Endothelial cell of umbilical vein (primary cell): ENCODE data around the gene ATXN1. TPM values are rescaled to one million over a fixed set of nuclear protein-coding genes. Genes with fewer than 3 reads are reported as not detected.

Source experiments
- BruUV-seq: library from RNA; stranded (reverse); fragments of 400-500 nt; replicated peaks from 2 replicates; lab custom pipeline; 2021; lab: Mats Ljungman, UMichigan
- CTCF ChIA-PET: fragments of 300-600, 350-600 bp; sonication (Branson Sonifier 250); formaldehyde crosslinking; loops from one replicate; lab custom pipeline; 2021; ENCODE audit warnings: antibody characterized with exemption, inconsistent platforms; lab: Charles Lee
- POLR2A ChIA-PET: fragments of 300-600, 350-600 bp; sonication (Branson Sonifier 250); formaldehyde crosslinking; loops from one replicate; lab custom pipeline; 2021; ENCODE audit warnings: antibody characterized with exemption, inconsistent platforms; lab: Charles Lee
- DNase-seq: peaks from one replicate; pipeline ENCODE4 v3.0.0-alpha.2; 2011; ENCODE audit warnings: low read depth, low spot score
- FAIRE-seq: peaks from 2 replicates; lab custom pipeline; 2011; peaks lifted over from hg19 to GRCh38; lab: Jason Lieb, UNC
- H2AFZ ChIP-seq: 2 replicates; pipeline ENCODE4 v1.6.0; 2012; ENCODE audit warnings: low read depth, low read length, control low read depth, inconsistent platforms
- H3K27ac ChIP-seq: 2 replicates; pipeline ENCODE4 v1.5.1; 2011; ENCODE audit warnings: low read depth, mild to moderate bottlenecking, control low read depth, low read length, moderate library complexity; ENCODE audit not compliant: insufficient read depth
- H3K27me3 ChIP-seq, 2 experiments: 2 replicates each; pipeline versions ENCODE4 v1.6.0 to v1.6.1; 2011; ENCODE audit warnings: low read length in 2 of 2, mixed read lengths in 1 of 2; ENCODE audit not compliant: control insufficient read depth in 2 of 2, insufficient read depth in 2 of 2
- H3K36me3 ChIP-seq, 2 experiments: 2 replicates in 1 of 2; 3 replicates in 1 of 2; pipeline ENCODE4 v1.5.1; 2011; ENCODE audit warnings: low read length in 2 of 2, mild to moderate bottlenecking in 1 of 2, moderate library complexity in 1 of 2; ENCODE audit not compliant: control insufficient read depth in 2 of 2, insufficient read depth in 2 of 2; ENCODE audit errors: extremely low read depth in 1 of 2
- H3K4me1 ChIP-seq: 3 replicates; pipeline ENCODE4 v1.5.1; 2011; ENCODE audit warnings: mild to moderate bottlenecking, low read length; ENCODE audit not compliant: control insufficient read depth, insufficient read depth; ENCODE audit errors: extremely low read depth
- H3K4me2 ChIP-seq: 2 replicates; pipeline ENCODE4 v1.6.1; 2011; ENCODE audit warnings: low read length, control low read depth, mixed read lengths; ENCODE audit not compliant: insufficient read depth
- H3K4me3 ChIP-seq, 3 experiments: fragments of 200-600 bp in 1 of 3; sonication (generic), shearing (Covaris generic) in 1 of 3; replicated peaks in 1 of 3; 2 replicates each; pipeline ENCODE4 v1.5.1; 2011 to 2016; ENCODE audit warnings: control low read depth in 3 of 3, low read length in 3 of 3, mild to moderate bottlenecking in 2 of 3, inconsistent platforms in 1 of 3, low read depth in 1 of 3, moderate library complexity in 1 of 3; ENCODE audit not compliant: insufficient read depth in 1 of 3
- H3K79me2 ChIP-seq: 2 replicates; pipeline ENCODE4 v1.6.0; 2012; ENCODE audit warnings: low read length, inconsistent platforms; ENCODE audit not compliant: control insufficient read depth, insufficient read depth
- H3K9ac ChIP-seq: replicated peaks from 2 replicates; pipeline ENCODE3; 2011; ENCODE audit warnings: low read length, control low read depth; ENCODE audit not compliant: insufficient read depth; ENCODE audit errors: extremely low read depth
- H3K9me1 ChIP-seq: replicated peaks from 3 replicates; pipeline ENCODE4 v1.6.0; 2011; ENCODE audit warnings: mild to moderate bottlenecking, low read length; ENCODE audit not compliant: control insufficient read depth, insufficient read depth; ENCODE audit errors: extremely low read depth
- H3K9me3 ChIP-seq: replicated peaks from 2 replicates; pipeline ENCODE4 v1.5.1; 2012; ENCODE audit warnings: low read length, inconsistent platforms; ENCODE audit not compliant: control insufficient read depth, insufficient read depth
- H4K20me1 ChIP-seq: replicated peaks from 2 replicates; pipeline ENCODE3; 2011; ENCODE audit warnings: mild to moderate bottlenecking, low read length; ENCODE audit not compliant: control insufficient read depth, insufficient read depth; ENCODE audit errors: extremely low read depth
- CTCF ChIP-seq, 2 donors: IDR thresholded peaks; 1 replicate in 1 of 2; 2 replicates in 1 of 2; pipeline ENCODE4 v1.5.1; 2011; ENCODE audit warnings: low read length in 2 of 2, mild to moderate bottlenecking in 2 of 2, moderate library complexity in 2 of 2, control low read depth in 1 of 2, inconsistent platforms in 1 of 2, low read depth in 1 of 2; ENCODE audit not compliant: insufficient read depth in 1 of 2; ENCODE audit errors: extremely low read depth in 1 of 2
- EZH2 ChIP-seq: IDR thresholded peaks from 2 replicates; pipeline ENCODE4 v1.6.1; 2012; ENCODE audit warnings: borderline replicate concordance, low read depth, mild to moderate bottlenecking, moderate library complexity, low read length, inconsistent platforms; ENCODE audit not compliant: severe bottlenecking
- FOS ChIP-seq: IDR thresholded peaks from 2 replicates; pipeline ENCODE4 v1.6.1; 2011; ENCODE audit warnings: mild to moderate bottlenecking, low read length, moderate library complexity, borderline replicate concordance; ENCODE audit not compliant: insufficient read depth
- GATA2 ChIP-seq: IDR thresholded peaks from 2 replicates; pipeline ENCODE4 v1.7.0; 2011; ENCODE audit warnings: low read depth, mild to moderate bottlenecking, moderate library complexity, mixed read lengths, low read length; ENCODE audit not compliant: insufficient read length, insufficient read depth
- JUN ChIP-seq: IDR thresholded peaks from 2 replicates; pipeline ENCODE4 v1.6.1; 2011; ENCODE audit warnings: borderline replicate concordance, low read depth; ENCODE audit not compliant: insufficient read length, insufficient read depth
- MAX ChIP-seq: IDR thresholded peaks from 2 replicates; pipeline ENCODE4 v1.6.1; 2011; ENCODE audit not compliant: insufficient read depth, insufficient read length
- MYC ChIP-seq: IDR thresholded peaks from one replicate; pipeline ENCODE4 v1.6.1; 2011; ENCODE audit warnings: mild to moderate bottlenecking, low read depth, low read length
- POLR2A ChIP-seq: IDR thresholded peaks from 2 replicates; pipeline ENCODE4 v1.6.1; 2012; ENCODE audit warnings: low read depth, mild to moderate bottlenecking, control low read depth, low read length
- POLR2AphosphoS5 ChIP-seq: IDR thresholded peaks from 2 replicates; pipeline ENCODE4 v1.6.1; 2012; ENCODE audit warnings: low read depth, mild to moderate bottlenecking, control low read depth, low read length, moderate library complexity; ENCODE audit not compliant: insufficient read depth
- dilution Hi-C: fragments of 300-500 bp; cut with MboI; formaldehyde crosslinking; loops from one replicate; pipeline ENCODE4 v1.15.0; 2019; ENCODE audit warnings: low sequenced_read_pairs; ENCODE audit not compliant: extremely low pct_ligation_motif_present
- intact Hi-C: fragments of 100-400 bp; cut with micrococcal nuclease; formaldehyde crosslinking; loops from one replicate; pipeline ENCODE4 v1.10.0; 2022
- polyA plus RNA-seq, 4 experiments: library from polyadenylated mRNA; depleted of rRNA in 3 of 4; stranded (reverse) in 3 of 4; unstranded in 1 of 4; fragments of >200 nt; gene quantifications; 2 replicates each; pipeline versions ENCODE4 v1.2.1 to v1.2.3, GENCODE V29; 2011 to 2012; ENCODE audit warnings: missing spikeins in 1 of 4
- total RNA-seq: library from RNA; stranded (reverse); gene quantifications from 2 replicates; pipeline ENCODE4 v1.2.3, GENCODE V29; 2021

ATXN1 gene
- total and polyA plus RNA-seq, 2 donors (not counting 3 experiments of a cell fraction or from before 2014, with no cell fraction given) = 16.4 to 33.0 TPM

GRCh38 chr6:16706029-16706428 lies 55.2 kb downstream of the ATXN1 start:
- no peak overlapping the region for H3K4me3 ChIP-seq
- intact Hi-C loops (no loop called here), dilution Hi-C loops (no loop called here)
- peaks cover 16% of the 10 kb centered on the region for H3K4me1 ChIP-seq
- no peak for TF ChIP-seq GATA2
- POLR2A ChIA-PET = no interaction called here
- no peak overlapping the region for H3K4me2 ChIP-seq
- H3K9me1 ChIP-seq = no peaks in the 10 kb centered on the region
- no peak overlapping the region for H3K27ac ChIP-seq
- FAIRE-seq (no peak), DNase-seq (no peak)
- no peak overlapping the region for H3K9ac ChIP-seq
- CTCF ChIA-PET = interaction anchor here (0.6 kb wide), 1 partner anchor 38 kb away, joined by 3 read pairs; no protein-coding TSS in a partner anchor
- H3K27me3 ChIP-seq = no peaks in the 10 kb centered on the region
- no peaks in the 10 kb centered on the region for H3K9me3 ChIP-seq
- H4K20me1 ChIP-seq = no peaks in the 10 kb centered on the region
- H2AFZ ChIP-seq = no peak overlapping the region
- no peaks in the 10 kb centered on the region for H3K36me3 ChIP-seq
- H3K79me2 ChIP-seq = peaks cover 2% of the 10 kb centered on the region
- no TSS peak for BruUV-seq

- no peak for TF ChIP-seq MAX
- TF ChIP-seq FOS = no peak
- TF ChIP-seq POLR2AphosphoS5 = no peak
- no peak for TF ChIP-seq EZH2
- no peak for TF ChIP-seq JUN
- TF ChIP-seq POLR2A = no peak
- no peak for TF ChIP-seq GATA2
- TF ChIP-seq MYC = no peak
- no peak for TF ChIP-seq CTCF (IDR thresholded peaks at IDR 0.05; ENCODE audit: extremely low read depth in 1 of 2, insufficient read depth in 1 of 2, low read depth in 1 of 2, low read length in 2 of 2)
- Histone ChIP-seq H3K27ac (no peak overlapping the region), H3K9me3 (no peaks in the 10 kb centered on the region), H2AFZ (no peak overlapping the region), H3K27me3 (no peaks in the 10 kb centered on the region), H3K9ac (no peak overlapping the region), H4K20me1 (no peaks in the 10 kb centered on the region), H3K4me2 (no peak overlapping the region), H3K9me1 (no peaks in the 10 kb centered on the region), H3K36me3 (no peaks in the 10 kb centered on the region), H3K4me3 (no peak overlapping the region), H3K4me1 (peaks cover 13% of the 10 kb centered on the region), H3K79me2 (no peaks in the 10 kb centered on the region)
- ChIA-PET CTCF (no interaction called here), POLR2A (no interaction called here)
- FAIRE-seq = no peak
- intact Hi-C loops (no loop called here), dilution Hi-C loops (no loop called here)
- no TSS peak for BruUV-seq
- DNase-seq = no peak
These were observed 55.9 kb downstream of the ATXN1 start for GRCh38 chr6:16705081-16705993.
